Measurements from ENCODE around the gene BBS1.

- no peak for TF ChIP-seq CBX3 (IDR thresholded peaks at IDR 0.05; ENCODE audit: low read depth)
- no peak for TF ChIP-seq FOSL1 (IDR thresholded peaks at IDR 0.05; ENCODE audit: low read depth)
- TF ChIP-seq POLR2A (IDR thresholded peaks at IDR 0.05; ENCODE audit: borderline replicate concordance, extremely low read depth, insufficient read depth, insufficient read length): no peak
- TF ChIP-seq REST (IDR thresholded peaks at IDR 0.05; ENCODE audit: low read depth): no peak
- TF ChIP-seq CEBPB (IDR thresholded peaks at IDR 0.05; ENCODE audit: low read depth): no peak
- no peak for TF ChIP-seq CTCF (IDR thresholded peaks at IDR 0.05 in 2 of 3, conservative IDR thresholded peaks at IDR 0.05 in 1 of 3; ENCODE audit: borderline replicate concordance in 1 of 3, insufficient read depth in 1 of 3, low read depth in 2 of 3, low read length in 2 of 3)
- TF ChIP-seq, protein P1, sequence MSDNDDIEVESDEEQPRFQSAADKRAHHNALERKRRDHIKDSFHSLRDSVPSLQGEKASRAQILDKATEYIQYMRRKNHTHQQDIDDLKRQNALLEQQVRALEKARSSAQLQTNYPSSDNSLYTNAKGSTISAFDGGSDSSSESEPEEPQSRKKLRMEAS (IDR thresholded peaks at IDR 0.05): no peak
These were observed 17.3 kb upstream of the BBS1 start for GRCh38 chr11:66493130-66493529.
